ENCODE data around the gene C21orf58. TPM values are rescaled to one million over a fixed set of nuclear protein-coding genes. Genes with fewer than 3 reads are reported as not detected.

C21orf58 gene
- total RNA-seq, 1 donor, result 5.6 TPM

DNA sequence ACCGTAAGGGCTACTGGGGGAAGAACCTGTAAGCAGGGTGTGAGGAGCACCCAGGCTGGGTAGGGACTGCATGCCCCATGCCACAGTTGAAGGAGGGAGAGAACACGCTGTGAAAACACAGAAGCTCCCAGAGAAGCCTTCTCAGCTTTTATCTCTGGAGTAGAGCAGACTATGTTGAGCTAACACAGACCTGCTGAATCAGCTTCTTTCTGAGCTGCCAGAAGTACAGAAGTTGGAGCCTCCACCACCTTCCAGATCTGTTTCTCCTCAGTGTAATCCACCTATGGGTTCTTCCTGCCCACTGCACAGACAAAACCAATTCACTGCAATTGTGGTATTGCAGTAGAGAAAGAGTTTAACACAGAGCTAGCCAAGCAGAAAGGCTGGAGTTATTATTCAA, 32.1 kb downstream of the C21orf58 start:
- no peak for DNase-seq (ENCODE audit: low read depth)
- TF ChIP-seq, protein P1, sequence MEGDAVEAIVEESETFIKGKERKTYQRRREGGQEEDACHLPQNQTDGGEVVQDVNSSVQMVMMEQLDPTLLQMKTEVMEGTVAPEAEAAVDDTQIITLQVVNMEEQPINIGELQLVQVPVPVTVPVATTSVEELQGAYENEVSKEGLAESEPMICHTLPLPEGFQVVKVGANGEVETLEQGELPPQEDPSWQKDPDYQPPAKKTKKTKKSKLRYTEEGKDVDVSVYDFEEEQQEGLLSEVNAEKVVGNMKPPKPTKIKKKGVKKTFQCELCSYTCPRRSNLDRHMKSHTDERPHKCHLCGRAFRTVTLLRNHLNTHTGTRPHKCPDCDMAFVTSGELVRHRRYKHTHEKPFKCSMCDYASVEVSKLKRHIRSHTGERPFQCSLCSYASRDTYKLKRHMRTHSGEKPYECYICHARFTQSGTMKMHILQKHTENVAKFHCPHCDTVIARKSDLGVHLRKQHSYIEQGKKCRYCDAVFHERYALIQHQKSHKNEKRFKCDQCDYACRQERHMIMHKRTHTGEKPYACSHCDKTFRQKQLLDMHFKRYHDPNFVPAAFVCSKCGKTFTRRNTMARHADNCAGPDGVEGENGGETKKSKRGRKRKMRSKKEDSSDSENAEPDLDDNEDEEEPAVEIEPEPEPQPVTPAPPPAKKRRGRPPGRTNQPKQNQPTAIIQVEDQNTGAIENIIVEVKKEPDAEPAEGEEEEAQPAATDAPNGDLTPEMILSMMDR (IDR thresholded peaks at IDR 0.05; ENCODE audit: insufficient read depth, low read depth, low read length), result no peak
- no peak overlapping the region for H3K4me3 ChIP-seq (ENCODE audit: low read depth, low read length)

DNA sequence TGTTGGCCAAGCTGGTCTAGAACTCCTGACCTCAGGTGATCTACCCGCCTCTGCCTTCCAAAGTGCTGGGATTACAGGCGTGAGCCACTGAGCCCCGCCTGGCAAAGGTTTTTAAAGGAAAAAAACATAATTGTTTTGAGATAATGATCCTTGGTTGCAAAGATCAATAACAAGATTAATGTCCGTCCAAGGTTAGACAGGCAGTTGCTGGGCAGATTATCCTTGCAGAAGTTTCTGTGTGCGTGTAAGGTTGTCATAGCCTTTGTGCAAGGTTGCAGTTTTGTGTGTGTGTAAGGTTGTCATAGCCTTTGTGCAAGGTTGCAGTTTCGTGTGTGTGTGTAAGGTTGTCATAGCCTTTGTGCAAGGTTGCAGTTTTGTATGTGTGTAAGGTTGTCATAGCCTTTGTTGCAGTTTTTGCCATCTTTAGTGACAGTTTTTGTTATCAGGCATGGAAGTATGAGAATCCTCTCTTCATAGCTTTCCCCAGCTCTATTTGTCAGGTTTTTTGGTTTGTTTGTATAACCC, 34.0 kb downstream of the C21orf58 start:
- no peak for DNase-seq (ENCODE audit: low read depth)
- no peak overlapping the region for H3K4me3 ChIP-seq (ENCODE audit: low read depth, low read length)
- TF ChIP-seq, protein P1 (IDR thresholded peaks at IDR 0.05; ENCODE audit: insufficient read depth, low read depth, low read length), result no peak

DNA sequence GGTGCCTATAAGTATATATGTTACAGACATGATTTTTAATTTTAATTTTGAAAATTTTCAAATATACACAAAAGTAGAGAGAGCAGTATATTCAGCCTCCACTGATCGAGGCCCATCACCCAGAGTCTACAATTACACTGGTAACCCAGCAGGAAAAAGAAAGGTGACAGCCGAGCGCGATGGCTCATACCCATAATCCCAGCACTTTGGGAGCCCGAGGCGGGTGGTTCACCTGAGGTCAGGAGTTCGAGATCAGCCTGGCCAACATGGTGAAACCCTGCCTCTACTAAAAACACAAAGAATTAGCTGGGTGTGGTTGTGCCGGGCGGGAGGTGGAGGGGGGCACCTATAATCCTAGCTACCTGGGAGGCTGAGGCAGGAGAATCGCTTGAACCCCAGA, 36.1 kb downstream of the C21orf58 start:
- DNase-seq (ENCODE audit: low read depth), result no peak
- H3K4me3 ChIP-seq (ENCODE audit: low read depth, low read length), result peak overlapping the region; percentile 79
- TF ChIP-seq, protein P1 (IDR thresholded peaks at IDR 0.05; ENCODE audit: insufficient read depth, low read depth, low read length), result no peak

DNA sequence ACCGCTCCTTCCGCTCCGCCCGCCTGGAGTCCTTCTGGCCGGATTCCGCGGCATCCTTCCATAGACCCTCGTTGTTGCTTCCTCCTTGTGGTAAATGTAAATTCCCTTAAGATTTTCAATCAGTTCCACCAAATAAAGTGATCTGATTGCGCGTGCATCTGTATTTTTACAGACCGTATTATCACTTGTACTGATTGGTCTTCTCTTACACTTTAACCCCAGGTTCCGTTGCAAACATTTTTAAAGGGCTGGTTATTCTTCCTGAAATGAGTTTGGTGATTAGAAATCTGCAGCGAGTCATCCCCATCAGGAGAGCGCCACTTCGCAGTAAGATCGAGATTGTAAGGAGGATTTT, 37.0 kb downstream of the C21orf58 start:
- peak; percentile 74 for DNase-seq (ENCODE audit: low read depth)
- peak overlapping the region; percentile 79 for H3K4me3 ChIP-seq (ENCODE audit: low read depth, low read length)
- TF ChIP-seq, protein P1 (IDR thresholded peaks at IDR 0.05; ENCODE audit: insufficient read depth, low read depth, low read length), result no peak

DNA sequence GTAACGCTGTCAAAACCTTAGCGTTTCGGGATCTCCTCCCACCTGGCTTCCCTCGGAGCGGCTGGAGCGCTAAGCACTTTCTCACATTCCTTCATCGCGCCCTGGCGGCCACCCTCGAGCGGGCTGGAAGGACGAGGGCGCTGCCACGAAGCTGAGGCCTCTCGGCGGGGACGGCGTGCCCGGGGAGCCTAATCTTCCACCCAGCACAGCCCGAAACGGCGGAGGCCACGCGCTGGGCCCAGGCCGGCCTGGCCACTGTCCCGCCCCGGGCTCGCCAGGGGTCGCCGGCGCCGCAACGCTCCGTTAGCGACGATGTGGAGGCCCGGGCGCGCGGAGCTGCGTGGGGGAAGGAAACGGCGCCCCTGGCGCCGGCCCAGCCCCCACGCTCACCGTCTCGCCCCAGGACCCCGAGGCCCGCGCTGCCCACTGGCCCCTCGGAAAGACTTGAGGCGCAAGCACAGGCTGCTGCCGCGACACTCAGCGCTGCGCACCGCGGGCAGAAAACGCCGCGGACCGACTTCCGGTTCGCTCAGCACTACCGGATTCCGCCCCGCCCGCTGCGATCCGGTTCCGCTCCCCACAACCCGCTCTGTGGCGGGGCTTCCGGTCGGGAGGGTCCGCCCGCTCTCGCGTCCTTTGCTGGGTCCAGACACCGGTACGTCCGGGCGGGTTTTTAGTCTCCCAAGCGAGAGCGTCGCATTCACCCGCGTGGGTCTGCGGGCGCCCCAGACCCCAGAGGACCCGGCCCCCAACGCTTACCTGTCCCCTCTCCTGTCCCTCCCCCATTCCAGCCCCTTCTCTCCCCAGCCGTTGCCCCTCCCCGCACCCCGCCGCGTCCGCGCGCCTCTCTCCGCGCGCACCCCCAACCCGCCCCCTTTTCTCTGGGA, 37.7 kb downstream of the C21orf58 start, which contains the start of gene YBEY:
Gene YBEY (plus strand): TSS at position 582 of the 887 bp plus-strand sequence. CDS start 572 bp downstream, outside the sequence.
- peak within 1 kb of the TSS; percentile 79 for H3K4me3 ChIP-seq (ENCODE audit: low read depth, low read length)
- TF ChIP-seq, protein P1 (IDR thresholded peaks at IDR 0.05; ENCODE audit: insufficient read depth, low read depth, low read length), result peak; percentile 38
- DNase-seq (ENCODE audit: low read depth), result peak; percentile 93

DNA sequence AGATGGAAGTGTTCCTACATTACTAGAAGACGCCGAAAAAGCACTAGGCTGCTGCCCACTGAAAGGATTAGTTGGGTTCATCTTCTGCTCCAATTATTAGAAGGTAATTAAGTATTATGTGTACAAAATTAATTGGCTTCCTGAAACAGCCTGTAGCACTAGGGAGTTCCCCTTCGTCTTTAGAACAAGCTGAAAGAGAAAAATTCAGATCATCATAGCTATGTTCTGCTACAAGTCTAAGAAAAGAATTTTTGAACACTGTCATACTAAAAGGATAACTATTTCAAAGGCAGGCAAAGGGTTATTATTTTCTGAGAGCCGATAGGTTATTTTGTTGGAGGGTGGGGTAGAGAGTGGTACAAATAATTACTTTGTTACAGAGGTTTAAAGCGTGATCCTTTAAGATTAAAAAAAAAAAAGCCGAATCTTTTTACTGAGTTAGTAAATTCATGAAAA, 38.4 kb downstream of the C21orf58 start, which contains the start of gene MCM3AP:
Gene MCM3AP (minus strand): TSS at position 406 of the 456 bp plus-strand sequence. CDS start 325 bp downstream, at position 81.
- TF ChIP-seq, protein P1 (IDR thresholded peaks at IDR 0.05; ENCODE audit: insufficient read depth, low read depth, low read length), result no peak
- peak within 1 kb of the TSS; percentile 79 for H3K4me3 ChIP-seq (ENCODE audit: low read depth, low read length)

More for the DNA sequence above, 38.4 kb downstream of the C21orf58 start, which contains the start of gene MCM3AP:
- no peak for DNase-seq (ENCODE audit: low read depth)

Measured in fibroblast of villous mesenchyme (primary cell).